ENCODE data around the gene VTI1A. TPM values are rescaled to one million over a fixed set of nuclear protein-coding genes. Genes with fewer than 3 reads are reported as not detected.

The VTI1A gene
- total RNA-seq, 1 donor from 2014 or later, result 30.1 TPM

DNA sequence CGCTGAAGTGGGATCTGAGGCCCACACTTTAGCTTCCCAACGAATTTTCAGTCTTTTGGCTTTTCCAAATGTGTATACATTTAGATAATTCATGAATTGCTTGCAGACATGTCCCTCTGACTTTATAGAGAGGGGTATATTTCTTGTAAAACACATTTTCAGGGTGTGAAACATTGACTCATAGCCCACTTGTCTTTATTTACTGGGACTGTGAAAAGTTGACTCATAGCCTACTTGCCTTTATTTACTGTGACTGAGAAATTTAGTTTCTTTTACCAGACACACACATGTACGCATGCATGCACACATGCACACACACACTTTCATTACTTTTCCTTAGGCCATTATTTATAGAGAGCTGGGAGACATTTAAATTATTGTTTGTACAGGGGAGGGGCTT lies 79.1 kb downstream of the VTI1A start:
- TF ChIP-seq CTCF (conservative IDR thresholded peaks at IDR 0.05; ENCODE audit: low read depth, low read length), result no peak
- H3K4me3 ChIP-seq (ENCODE audit: low read depth, low read length), result no peak overlapping the region
- no peak for DNase-seq (ENCODE audit: low read depth)

DNA sequence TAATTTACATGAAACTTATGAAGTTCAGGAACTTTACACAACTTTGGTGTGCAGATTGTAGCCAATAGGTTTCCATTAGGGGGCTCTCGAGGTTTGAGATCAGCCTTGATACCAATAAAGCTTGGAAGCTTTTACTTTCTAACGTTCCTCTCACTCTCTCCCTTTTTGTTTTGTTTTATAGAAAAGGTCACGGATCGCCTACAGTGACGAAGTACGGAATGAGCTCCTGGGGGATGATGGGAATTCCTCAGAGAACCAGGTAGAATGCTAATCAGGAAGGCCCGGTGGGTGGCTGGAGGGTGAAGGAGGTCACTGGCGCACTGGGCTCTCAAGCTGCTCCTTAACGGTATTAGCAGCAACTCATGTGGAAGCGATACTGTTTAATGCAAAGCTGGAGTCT lies 79.9 kb downstream of the VTI1A start:
- DNase-seq (ENCODE audit: low read depth), result no peak
- H3K4me3 ChIP-seq (ENCODE audit: low read depth, low read length), result no peak overlapping the region
- no peak for TF ChIP-seq CTCF (conservative IDR thresholded peaks at IDR 0.05; ENCODE audit: low read depth, low read length)

DNA sequence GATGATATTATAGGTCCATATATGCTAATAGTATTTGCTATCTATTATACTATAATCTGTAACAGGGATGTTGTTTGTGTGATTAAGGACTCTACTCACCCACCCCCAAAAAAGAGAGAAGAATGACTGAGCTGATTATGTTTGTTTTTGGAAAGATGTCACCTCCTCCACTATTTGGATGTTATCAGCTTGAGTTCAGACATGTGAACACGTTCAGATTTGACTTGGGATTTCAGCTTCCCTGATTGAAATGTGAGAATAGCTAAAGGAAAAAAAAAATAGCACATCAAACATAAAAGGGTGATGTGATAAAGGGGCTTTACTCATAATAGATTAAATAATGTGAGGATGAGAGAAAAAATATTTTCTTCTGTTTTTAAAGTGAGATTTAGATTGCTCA lies 81.2 kb downstream of the VTI1A start:
- no peak overlapping the region for H3K4me3 ChIP-seq (ENCODE audit: low read depth, low read length)
- TF ChIP-seq CTCF (conservative IDR thresholded peaks at IDR 0.05; ENCODE audit: low read depth, low read length), result no peak
- DNase-seq (ENCODE audit: low read depth), result no peak

DNA sequence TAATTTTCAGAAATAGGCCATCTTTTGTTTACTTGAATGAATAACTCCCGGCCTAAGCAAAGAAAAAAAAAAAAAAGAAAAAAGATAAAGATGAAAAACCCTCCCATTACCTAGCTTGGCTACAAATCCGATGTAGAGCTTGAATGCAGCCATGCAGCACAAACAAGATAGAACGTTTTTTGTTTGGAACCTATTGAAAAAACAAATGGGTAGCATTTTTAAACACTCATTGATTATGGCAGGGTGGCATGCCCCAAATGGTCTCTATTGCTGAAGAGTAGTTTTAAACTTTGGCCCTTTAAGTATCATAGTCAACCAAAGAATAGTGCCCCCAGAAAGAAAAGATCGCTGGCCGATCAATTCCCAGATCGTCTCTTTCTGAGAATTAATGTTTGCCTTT lies 84.4 kb downstream of the VTI1A start:
- H3K4me3 ChIP-seq (ENCODE audit: low read depth, low read length), result no peak overlapping the region
- no peak for TF ChIP-seq CTCF (conservative IDR thresholded peaks at IDR 0.05; ENCODE audit: low read depth, low read length)
- DNase-seq (ENCODE audit: low read depth), result no peak

GRCh38 chr10:112532189-112532588 lies 85.2 kb downstream of the VTI1A start:
- TF ChIP-seq CTCF (conservative IDR thresholded peaks at IDR 0.05; ENCODE audit: low read depth, low read length), result no peak
- DNase-seq (ENCODE audit: low read depth), result no peak
- no peak overlapping the region for H3K4me3 ChIP-seq (ENCODE audit: low read depth, low read length)

GRCh38 chr10:112532956-112533355 lies 85.9 kb downstream of the VTI1A start:
- TF ChIP-seq CTCF (conservative IDR thresholded peaks at IDR 0.05; ENCODE audit: low read depth, low read length), result no peak
- H3K4me3 ChIP-seq (ENCODE audit: low read depth, low read length), result no peak overlapping the region
- DNase-seq (ENCODE audit: low read depth), result no peak

DNA sequence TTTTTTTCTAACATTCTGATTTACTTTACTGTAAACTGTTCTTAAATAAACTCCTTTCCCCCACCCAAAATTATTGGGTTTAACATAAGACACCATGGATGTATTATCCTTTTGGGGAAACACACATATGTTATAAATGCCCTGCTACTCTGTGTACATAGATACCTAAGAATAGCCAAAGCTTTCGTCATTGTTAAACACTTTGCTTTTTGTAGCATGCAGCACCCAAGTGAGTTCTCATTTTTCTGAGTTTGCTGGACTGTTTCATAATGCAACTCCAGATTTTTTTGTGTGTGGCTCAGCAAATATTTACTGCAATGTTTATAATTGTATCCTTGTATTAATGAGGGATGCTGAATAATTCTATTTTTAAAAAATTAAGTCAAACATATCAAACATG lies 86.9 kb downstream of the VTI1A start:
- no peak overlapping the region for H3K4me3 ChIP-seq (ENCODE audit: low read depth, low read length)
- no peak for TF ChIP-seq CTCF (conservative IDR thresholded peaks at IDR 0.05; ENCODE audit: low read depth, low read length)
- no peak for DNase-seq (ENCODE audit: low read depth)

Measured in epithelial cell of proximal tubule (primary cell).